Airway epithelial cell (primary cell): Measurements from ENCODE around the gene NUP153. TPM values are rescaled to one million over a fixed set of nuclear protein-coding genes. Genes with fewer than 3 reads are reported as not detected.

Experiments used
- total RNA-seq: library from RNA; depleted of rRNA; stranded (reverse); fragments of >200 nt; gene quantifications from 2 replicates; pipeline ENCODE4 v1.2.3, GENCODE V29; 2015

The NUP153 gene
- 19.6 and 24.3 TPM in 2 replicates for total RNA-seq

GRCh38 chr6:17706580-17707370 lies at the start of gene NUP153:
TSS of gene NUP153 (minus strand) at chr6:17706925. CDS start at chr6:17706387, 538 bp downstream.

DNA sequence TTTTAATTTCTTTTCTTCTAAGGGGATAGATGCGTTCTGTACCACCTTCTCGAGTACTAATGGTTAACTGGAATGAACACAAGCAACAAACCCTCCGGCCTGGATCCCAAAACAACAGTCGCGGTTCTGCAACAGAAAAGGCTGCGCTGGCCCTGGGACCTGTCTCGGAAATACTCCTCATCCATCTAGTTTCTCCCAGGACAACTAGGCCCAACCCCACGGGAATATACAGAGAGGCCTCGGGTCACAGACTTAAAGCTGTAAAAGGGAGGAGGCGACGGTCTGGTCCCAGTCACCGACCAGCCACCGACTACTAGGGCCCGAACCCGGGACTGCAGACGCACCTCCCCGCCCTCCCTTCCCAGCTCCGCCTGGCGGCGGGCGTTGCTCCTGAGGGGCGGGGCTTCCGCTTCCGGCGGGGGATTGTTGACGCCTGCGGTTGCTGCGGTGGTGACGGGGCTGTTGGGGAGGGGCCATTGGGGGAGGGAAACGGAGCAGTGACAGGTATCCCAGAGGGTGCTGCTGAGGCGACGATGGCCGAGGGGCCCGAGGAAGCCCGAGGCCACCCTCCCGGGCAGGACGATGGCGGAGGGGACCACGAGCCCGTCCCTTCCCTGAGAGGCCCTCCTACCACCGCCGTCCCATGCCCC lies 106.7 kb downstream of the NUP153 start, which contains the start of gene FAM8A1:
Gene FAM8A1 (plus strand): TSS at position 426 of the 650 bp plus-strand sequence. CDS start 108 bp downstream, at position 534.

Other genes with a start within 250 kb of the NUP153 start
- gene FAM8A1, start 106.6 kb downstream of the NUP153 start, total RNA-seq, result 11.3 and 15.2 TPM in 2 replicates